H9 (cell line): ENCODE data around the gene HAND1. TPM values are rescaled to one million over a fixed set of nuclear protein-coding genes. Genes with fewer than 3 reads are reported as not detected.

ENCODE experiments used
- DNase-seq: peaks from one replicate; pipeline ENCODE4 v3.0.0-alpha.2; 2017
- H2AFZ ChIP-seq: one replicate; pipeline ENCODE4 v1.6.1; 2013; ENCODE audit warnings: mild to moderate bottlenecking, low read length, control low read depth, moderate library complexity
- H2AK5ac ChIP-seq: 2 replicates; pipeline ENCODE4 v1.6.1; 2013; ENCODE audit warnings: low read length, control low read depth, mixed read lengths; ENCODE audit not compliant: insufficient read length
- H2BK120ac ChIP-seq: one replicate; pipeline ENCODE4 v1.6.1; 2013; ENCODE audit warnings: low read depth, mild to moderate bottlenecking, low read length, control low read depth, inconsistent platforms; ENCODE audit not compliant: poor library complexity, severe bottlenecking
- H2BK12ac ChIP-seq: 2 replicates; pipeline ENCODE4 v1.6.1; 2013; ENCODE audit warnings: low read length, control low read depth, mixed read lengths, low read depth; ENCODE audit not compliant: insufficient read length
- H2BK15ac ChIP-seq: 2 replicates; pipeline ENCODE4 v1.6.1; 2013; ENCODE audit warnings: low read depth, low read length, control low read depth
- H2BK20ac ChIP-seq: one replicate; pipeline ENCODE4 v1.6.1; 2013; ENCODE audit warnings: low read depth, mild to moderate bottlenecking, low read length, control low read depth, inconsistent platforms; ENCODE audit not compliant: poor library complexity, severe bottlenecking
- H2BK5ac ChIP-seq: 2 replicates; pipeline ENCODE4 v1.6.1; 2013; ENCODE audit warnings: low read length, control low read depth, mixed read lengths; ENCODE audit not compliant: insufficient read length
- H3K14ac ChIP-seq: 2 replicates; pipeline ENCODE4 v1.6.1; 2013; ENCODE audit warnings: low read length, control low read depth; ENCODE audit not compliant: insufficient read depth
- H3K18ac ChIP-seq: 2 replicates; pipeline ENCODE4 v1.6.1; 2013; ENCODE audit warnings: low read depth, mild to moderate bottlenecking, mixed read lengths, low read length, control low read depth; ENCODE audit not compliant: insufficient read length
- H3K23ac ChIP-seq: 2 replicates; pipeline ENCODE4 v1.6.1; 2013; ENCODE audit warnings: low read length, control low read depth, mixed read lengths, low read depth; ENCODE audit not compliant: insufficient read length
- H3K23me2 ChIP-seq: 2 replicates; pipeline ENCODE4 v1.6.1; 2013; ENCODE audit warnings: low read depth, mild to moderate bottlenecking, mixed read lengths, low read length, control low read depth; ENCODE audit not compliant: insufficient read length, poor library complexity, severe bottlenecking
- H3K27ac ChIP-seq: 2 replicates; pipeline ENCODE4 v1.5.1; 2013; ENCODE audit warnings: low read length, control low read depth, mixed read lengths, low read depth; ENCODE audit not compliant: insufficient read length
- H3K27me3 ChIP-seq: 2 replicates; pipeline ENCODE4 v1.6.1; 2013; ENCODE audit warnings: low read length, control low read depth, inconsistent platforms; ENCODE audit not compliant: insufficient read depth
- H3K4ac ChIP-seq: 2 replicates; pipeline ENCODE4 v1.6.1; 2013; ENCODE audit warnings: low read depth, mild to moderate bottlenecking, control low read depth, inconsistent platforms, low read length, moderate library complexity
- H3K4me1 ChIP-seq: 2 replicates; pipeline ENCODE4 v1.6.1; 2013; ENCODE audit warnings: low read length, control low read depth, inconsistent platforms; ENCODE audit not compliant: insufficient read depth
- H3K4me2 ChIP-seq: 2 replicates; pipeline ENCODE4 v1.6.1; 2013; ENCODE audit warnings: low read length, control low read depth, mixed read lengths; ENCODE audit not compliant: insufficient read length, insufficient read depth
- H3K56ac ChIP-seq: 2 replicates; pipeline ENCODE4 v1.6.1; 2013; ENCODE audit warnings: low read depth, mild to moderate bottlenecking, mixed read lengths, low read length, control low read depth; ENCODE audit not compliant: insufficient read length
- H3K79me1 ChIP-seq: 2 replicates; pipeline ENCODE4 v1.6.1; 2013; ENCODE audit warnings: low read depth, mild to moderate bottlenecking, moderate library complexity, low read length, control low read depth, inconsistent platforms; ENCODE audit not compliant: insufficient read depth, poor library complexity, severe bottlenecking
- H3K79me2 ChIP-seq: 2 replicates; pipeline ENCODE4 v1.6.1; 2013; ENCODE audit warnings: low read length, control low read depth, inconsistent platforms; ENCODE audit not compliant: insufficient read depth
- H3K9ac ChIP-seq: 2 replicates; pipeline ENCODE4 v1.6.1; 2013; ENCODE audit warnings: low read length, control low read depth, mixed read lengths; ENCODE audit not compliant: insufficient read length; ENCODE audit errors: extremely low read depth
- H3K9me3 ChIP-seq: one replicate; pipeline ENCODE4 v1.6.1; 2013; ENCODE audit warnings: low read depth, low read length, inconsistent platforms; ENCODE audit not compliant: control insufficient read depth
- H3T11ph ChIP-seq: one replicate; pipeline ENCODE4 v1.6.1; 2013; ENCODE audit warnings: mild to moderate bottlenecking, low read length, control low read depth, inconsistent platforms
- H4K20me1 ChIP-seq: one replicate; pipeline ENCODE4 v1.6.1; 2013; ENCODE audit not compliant: control insufficient read depth, insufficient read length, insufficient read depth
- H4K5ac ChIP-seq: 2 replicates; pipeline ENCODE4 v1.6.1; 2013; ENCODE audit warnings: low read depth, mild to moderate bottlenecking, mixed read lengths, low read length, control low read depth; ENCODE audit not compliant: insufficient read length
- H4K8ac ChIP-seq: replicated peaks from 2 replicates; pipeline ENCODE4 v1.6.1; 2013; ENCODE audit warnings: low read length, control low read depth, mixed read lengths, low read depth; ENCODE audit not compliant: insufficient read length
- H4K91ac ChIP-seq: 2 replicates; pipeline ENCODE4 v1.6.1; 2013; ENCODE audit warnings: low read depth, mild to moderate bottlenecking, moderate library complexity, mixed read lengths, low read length, control low read depth; ENCODE audit not compliant: insufficient read length
- H3K27ac Mint-ChIP-seq, 3 experiments: 2 replicates in 2 of 3; 3 replicates in 1 of 3; pipeline ENCODE4 v1.8.0; 2020 to 2021; ENCODE audit warnings: mixed read lengths in 3 of 3, mild to moderate bottlenecking in 1 of 3, moderate library complexity in 1 of 3
- H3K27me3 Mint-ChIP-seq: 2 replicates; pipeline ENCODE4 v1.8.0; 2021; ENCODE audit warnings: low read depth, mild to moderate bottlenecking, moderate library complexity, mixed read lengths
- H3K36me3 Mint-ChIP-seq, 3 experiments: 2 replicates in 2 of 3; 3 replicates in 1 of 3; pipeline ENCODE4 v1.8.0; 2020 to 2021; ENCODE audit warnings: low read depth in 3 of 3, mixed read lengths in 3 of 3; ENCODE audit not compliant: insufficient read depth in 1 of 3
- H3K4me1 Mint-ChIP-seq, 2 experiments: 2 replicates each; pipeline ENCODE4 v1.8.0; 2020; ENCODE audit warnings: mixed read lengths in 2 of 2
- H3K4me3 Mint-ChIP-seq, 2 experiments: 2 replicates in 1 of 2; 3 replicates in 1 of 2; pipeline ENCODE4 v1.8.0; 2020 to 2021; ENCODE audit warnings: mild to moderate bottlenecking in 2 of 2, mixed read lengths in 2 of 2, moderate library complexity in 1 of 2
- H3K9me3 Mint-ChIP-seq, 2 experiments: 2 replicates in 1 of 2; 3 replicates in 1 of 2; pipeline ENCODE4 v1.8.0; 2020; ENCODE audit warnings: mild to moderate bottlenecking in 2 of 2, mixed read lengths in 2 of 2, moderate library complexity in 1 of 2
- CTCF ChIP-seq: fragments of 200-600 bp; sonication (generic); conservative IDR thresholded peaks from 3 replicates; pipeline ENCODE4 v1.8.0; 2021; ENCODE audit warnings: antibody characterized with exemption, mild to moderate bottlenecking
- WGBS: extraction: QIAGEN DNeasy Blood & Tissue Kit; methylation state at CpG from one replicate; pipeline ENCODE4 v1.1.7; 2013; ENCODE audit warnings: missing lambda C conversion rate, low lambda C conversion rate, mixed read lengths; ENCODE audit not compliant: insufficient read length; ENCODE audit errors: extremely low coverage; 5-methylcytosine and 5-hydroxymethylcytosine counted together
- total RNA-seq: library from RNA; stranded (reverse); gene quantifications from 2 replicates; pipeline ENCODE4 v1.2.1, GENCODE V29; 2021

HAND1 gene
- total RNA-seq, 1 experiment from 2014 or later = not detected

- no peaks in the 10 kb centered on the region for H3K79me2 ChIP-seq
- no peak overlapping the region for H3K4me2 ChIP-seq
- no peak overlapping the region for H4K5ac ChIP-seq
- no peaks in the 10 kb centered on the region for H3K4me1 ChIP-seq
- H2BK20ac ChIP-seq = no peak overlapping the region
- peaks cover 3% of the 10 kb centered on the region in 2 experiments; a peak in 4 of 5 replicates for H3K9me3 Mint-ChIP-seq
- H3K27me3 ChIP-seq = no peaks in the 10 kb centered on the region
- no peak overlapping the region for H3K23ac ChIP-seq
- no peak overlapping the region for H3K27ac Mint-ChIP-seq
- H4K91ac ChIP-seq = no peak overlapping the region
- no peak for DNase-seq
- no peaks in the 10 kb centered on the region for H3K79me1 ChIP-seq
- no peak overlapping the region for H2BK5ac ChIP-seq
- H2BK120ac ChIP-seq = no peak overlapping the region
- H3K27me3 Mint-ChIP-seq = no peaks in the 10 kb centered on the region; the same call in 1 of the 2 replicates
- H3K9ac ChIP-seq = no peak overlapping the region
- no peak overlapping the region for H3K56ac ChIP-seq
- no peak overlapping the region for H3K14ac ChIP-seq
- peaks cover 26 to 54% (median 41%) of the 10 kb centered on the region in 3 experiments for H3K36me3 Mint-ChIP-seq
- no peak overlapping the region for H2AK5ac ChIP-seq
- H3K4me1 Mint-ChIP-seq = no peaks in the 10 kb centered on the region
- no peak overlapping the region for H3T11ph ChIP-seq
- H4K20me1 ChIP-seq = no peaks in the 10 kb centered on the region
- no peak overlapping the region for H3K27ac ChIP-seq
- no peak overlapping the region for H3K18ac ChIP-seq
- H3K23me2 ChIP-seq = no peaks in the 10 kb centered on the region
- no CpG with 5 or more reads among the region's 5 CpGs for WGBS
- H2AFZ ChIP-seq = no peak overlapping the region
- no peak overlapping the region for H3K4ac ChIP-seq
- H3K9me3 ChIP-seq = no peaks in the 10 kb centered on the region
- no peak overlapping the region for H4K8ac ChIP-seq
- H2BK12ac ChIP-seq = no peak overlapping the region
- H3K4me3 Mint-ChIP-seq = no peak overlapping the region
- no peak overlapping the region for H2BK15ac ChIP-seq
- no peak for TF ChIP-seq CTCF
Observed at GRCh38 chr5:154437281-154437965, 40.6 kb downstream of the HAND1 start.
